GM19193 (cell line): Measurements from ENCODE around the gene ARMCX4.

Experiments
- POLR2A ChIP-seq: IDR thresholded peaks from 4 replicates; pipeline ENCODE4 v1.6.1; 2011; ENCODE audit not compliant: insufficient read depth, insufficient read length; ENCODE audit errors: extremely low read depth

The ARMCX4 gene

DNA sequence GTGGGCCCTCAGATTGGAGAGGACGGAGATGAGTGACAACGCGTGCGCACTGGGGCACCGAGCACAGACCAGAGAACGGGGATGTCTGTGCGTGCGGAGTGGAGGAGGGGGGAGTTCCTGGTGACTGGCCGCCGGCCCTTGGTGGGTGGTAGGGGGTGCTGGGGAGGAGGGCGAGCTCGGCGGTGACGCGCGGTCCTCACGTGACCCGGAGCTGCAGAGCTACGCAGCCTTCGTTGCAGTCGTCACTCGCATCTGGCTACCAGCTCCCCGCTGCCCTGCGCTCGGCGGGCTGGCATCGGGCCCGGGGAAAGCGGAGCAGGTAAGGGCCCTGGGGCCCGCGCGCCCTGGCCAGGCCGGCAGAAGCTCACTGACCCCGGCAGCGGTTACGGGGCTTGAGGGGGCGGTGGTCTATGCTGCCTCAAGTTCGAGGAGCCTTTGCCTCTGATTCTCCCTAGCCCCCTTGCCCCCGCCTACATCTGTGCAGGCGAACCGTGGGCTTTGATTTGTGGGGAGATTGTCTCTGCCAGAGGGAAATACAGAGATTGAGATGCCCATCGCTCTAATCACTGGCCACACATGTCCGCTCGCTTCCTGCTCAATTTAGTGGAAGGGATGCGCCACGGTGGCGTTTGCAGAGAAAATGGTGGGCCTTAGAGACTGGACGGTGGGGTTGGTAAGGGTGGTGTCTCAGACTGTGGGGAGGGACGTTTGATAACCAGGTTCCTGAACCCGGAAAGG lies at the start of gene ARMCX4:
TSS of gene ARMCX4 (plus strand) at position 245 of the 738 bp plus-strand sequence. CDS start 3,134 bp downstream, outside the sequence.
- no peak for TF ChIP-seq POLR2A

DNA sequence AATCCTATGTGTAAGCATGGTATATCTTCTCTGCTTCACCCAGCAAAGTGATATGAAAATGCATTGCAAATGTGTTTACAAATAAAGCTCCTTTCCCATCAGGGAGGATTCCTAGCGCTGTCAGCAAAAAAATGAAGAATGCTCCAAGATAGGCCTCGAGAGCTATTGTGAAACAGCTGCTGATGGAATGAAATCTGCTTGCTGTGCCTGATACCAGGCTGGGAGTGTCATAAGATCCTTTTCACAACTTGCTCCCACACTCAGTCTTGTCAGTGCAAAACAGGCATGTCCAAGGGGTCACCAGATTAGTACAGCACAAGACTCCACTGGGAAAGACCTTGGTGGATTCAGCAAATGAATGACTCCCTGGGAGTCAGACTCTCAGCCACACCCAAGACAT lies 43.2 kb upstream of the ARMCX4 start:
- TF ChIP-seq POLR2A, result no peak

DNA sequence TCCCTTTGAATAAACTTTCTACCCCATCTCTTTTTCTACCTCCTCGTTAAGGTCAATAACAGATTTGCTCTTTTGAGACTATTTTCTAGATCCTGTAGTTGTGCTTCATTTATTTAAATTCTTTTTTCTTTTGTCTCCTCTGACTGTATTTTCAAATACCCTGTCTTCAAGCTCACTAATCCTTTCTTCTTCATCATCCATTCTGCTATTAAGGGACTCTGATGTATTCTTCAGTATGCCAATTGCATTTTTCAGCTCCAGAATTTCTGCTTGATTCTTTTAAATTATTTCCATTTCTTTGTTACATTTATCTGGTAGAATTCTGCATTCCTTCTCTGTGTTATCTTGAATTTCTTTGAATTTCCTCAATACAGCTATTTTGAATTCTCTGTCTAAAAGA lies 36.0 kb upstream of the ARMCX4 start:
- TF ChIP-seq POLR2A, result no peak

DNA sequence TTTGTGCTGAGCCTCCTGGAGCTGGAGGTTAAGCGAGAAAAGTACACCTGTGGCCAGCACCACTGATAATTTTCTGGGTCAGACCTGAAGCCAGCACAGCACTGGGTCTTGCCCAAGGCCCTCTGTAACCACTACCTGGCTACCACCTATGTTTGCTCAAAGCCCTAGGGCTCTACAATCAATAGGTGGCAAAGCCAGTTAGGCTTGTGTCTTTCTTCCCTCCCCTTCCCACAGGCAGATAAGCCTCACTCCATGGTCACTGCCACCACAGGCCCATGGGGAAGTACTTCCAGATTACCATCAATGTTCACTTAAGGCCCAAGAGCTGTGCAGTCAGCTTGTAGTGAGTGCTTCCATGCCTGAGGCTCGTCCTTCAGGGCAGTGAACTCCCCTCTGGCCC lies 35.2 kb upstream of the ARMCX4 start:
- no peak for TF ChIP-seq POLR2A

DNA sequence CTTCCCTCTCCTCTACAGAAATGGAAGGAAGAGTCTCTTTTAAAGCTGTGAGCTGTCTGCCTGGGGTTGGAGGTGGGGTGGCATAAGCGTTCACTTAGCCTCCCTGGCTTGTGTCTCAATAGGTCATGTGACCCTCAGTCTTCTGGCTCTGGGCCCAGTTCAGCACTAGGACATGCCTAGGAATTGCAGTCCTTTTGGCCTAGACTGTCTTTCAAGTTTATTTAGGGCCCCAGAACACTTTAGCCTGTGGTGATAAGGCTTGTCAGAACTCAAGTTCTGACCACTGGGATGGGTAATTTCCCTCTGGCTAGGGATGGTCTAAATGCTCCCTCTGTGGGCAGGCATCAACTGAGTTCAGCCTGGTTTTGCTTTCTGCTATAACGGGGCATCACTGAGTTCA lies 34.3 kb upstream of the ARMCX4 start:
- TF ChIP-seq POLR2A, result no peak

DNA sequence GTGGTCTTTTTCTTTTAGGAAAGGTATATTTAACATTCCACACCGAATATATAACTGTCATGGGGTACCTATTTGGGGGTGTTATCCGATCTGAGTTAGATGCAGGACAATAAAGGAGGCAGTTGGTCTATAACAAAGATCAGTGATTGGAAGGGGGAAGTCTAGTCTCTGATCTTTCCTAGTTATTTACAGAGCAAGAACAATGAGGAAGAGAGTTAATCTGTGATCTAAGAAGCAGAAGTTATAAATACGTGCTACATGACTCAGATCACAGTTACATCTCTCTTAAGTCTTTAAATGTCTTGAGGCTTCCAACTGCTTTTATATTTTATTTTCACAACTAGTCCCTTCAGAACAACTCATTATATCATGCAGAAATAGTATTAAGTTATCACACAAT lies 33.2 kb upstream of the ARMCX4 start:
- no peak for TF ChIP-seq POLR2A

DNA sequence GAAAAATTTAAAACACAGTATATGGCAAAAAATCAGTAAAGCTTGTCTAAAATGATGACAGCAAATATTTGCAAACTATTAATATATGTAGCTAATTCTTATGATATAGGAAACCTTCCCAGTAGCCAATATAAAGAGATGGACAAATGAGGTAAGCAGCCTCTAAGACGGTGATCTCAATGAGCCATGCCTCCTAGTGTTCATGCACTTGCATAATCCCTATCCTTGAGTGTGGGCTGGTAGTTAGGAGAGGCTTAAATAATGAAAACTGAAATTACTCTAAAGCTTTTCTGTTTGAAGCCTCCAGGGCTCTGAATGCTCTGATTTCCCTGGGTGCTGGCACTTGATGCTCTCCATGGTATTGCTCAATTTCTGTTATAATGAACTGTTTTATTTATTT lies 24.6 kb upstream of the ARMCX4 start:
- no peak for TF ChIP-seq POLR2A

DNA sequence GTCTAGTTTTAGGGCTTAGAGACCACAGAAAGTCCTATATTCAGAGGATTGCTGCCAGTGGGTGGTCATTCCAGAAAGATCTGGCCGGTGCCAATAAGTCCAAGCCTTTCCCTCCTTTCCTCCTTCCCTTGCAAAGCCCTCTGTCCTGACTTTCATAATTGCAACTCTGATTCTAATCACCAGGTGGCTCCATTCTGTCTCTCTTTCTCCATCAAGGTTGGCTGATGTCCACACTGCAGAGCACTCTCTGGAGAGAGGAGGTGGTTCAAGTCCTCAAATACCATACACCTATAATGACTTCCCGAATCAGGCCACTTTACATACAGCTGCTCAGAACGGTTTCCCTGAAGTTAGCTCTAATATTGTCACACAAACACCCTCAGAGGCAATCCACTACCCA lies 22.4 kb upstream of the ARMCX4 start:
- TF ChIP-seq POLR2A, result no peak

DNA sequence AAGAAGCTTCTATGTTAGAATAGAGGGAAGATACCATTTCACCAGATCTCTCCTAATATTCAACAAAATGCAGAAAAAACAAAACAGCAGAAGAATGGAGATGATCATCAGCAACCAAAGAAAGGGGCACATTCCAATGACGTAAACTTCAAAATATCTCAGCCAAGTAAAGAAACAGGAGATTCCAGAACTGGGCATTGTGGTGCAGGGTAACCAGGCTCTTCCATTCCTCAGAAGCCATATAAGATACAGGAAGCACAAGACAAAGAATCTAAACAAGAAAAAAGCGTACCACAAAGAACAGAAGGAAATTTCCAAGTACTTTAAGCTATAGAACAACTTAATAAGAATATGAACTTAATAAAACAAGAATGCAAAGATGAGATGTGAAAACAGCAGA lies 6.9 kb upstream of the ARMCX4 start:
- TF ChIP-seq POLR2A, result no peak

DNA sequence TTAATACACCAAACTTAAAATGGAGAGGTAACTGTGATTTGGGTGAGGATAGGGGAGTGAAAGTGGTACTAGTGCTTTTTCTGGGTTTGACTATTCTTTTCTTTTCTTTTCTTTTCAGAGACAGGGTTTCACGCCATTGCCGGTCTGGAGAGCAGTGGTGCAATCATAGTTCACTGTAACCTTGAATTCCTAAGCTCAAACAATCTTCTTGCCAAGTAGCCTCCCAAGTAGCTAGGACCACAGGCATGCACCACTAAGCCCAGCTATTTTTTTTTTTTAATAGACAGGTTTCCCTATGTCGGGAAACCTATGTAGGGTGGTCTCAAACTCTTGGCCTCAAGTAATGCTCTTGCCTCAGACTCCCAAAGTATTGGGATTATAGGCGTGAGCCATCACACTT lies 3.0 kb upstream of the ARMCX4 start:
- TF ChIP-seq POLR2A, result no peak

DNA sequence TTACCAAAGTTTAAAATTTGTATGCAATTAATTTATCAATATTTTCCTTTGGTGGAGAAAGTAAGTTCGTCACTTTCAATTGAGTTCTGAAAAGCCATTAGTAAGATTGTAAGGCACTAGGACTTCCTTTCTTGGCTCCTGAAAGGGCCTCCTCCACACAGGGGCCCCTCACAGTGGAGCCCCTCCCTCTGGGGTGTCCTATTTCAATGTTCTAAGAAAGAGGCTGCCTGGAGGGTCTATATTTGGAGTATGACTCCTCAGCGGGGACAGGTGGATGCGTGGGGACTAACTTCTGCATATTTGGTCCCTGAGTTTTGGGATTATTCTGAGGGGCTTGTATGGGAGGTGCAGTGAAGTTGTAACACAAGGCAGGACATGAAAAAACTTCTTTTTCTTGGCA lies 1.6 kb upstream of the ARMCX4 start:
- TF ChIP-seq POLR2A, result no peak

DNA sequence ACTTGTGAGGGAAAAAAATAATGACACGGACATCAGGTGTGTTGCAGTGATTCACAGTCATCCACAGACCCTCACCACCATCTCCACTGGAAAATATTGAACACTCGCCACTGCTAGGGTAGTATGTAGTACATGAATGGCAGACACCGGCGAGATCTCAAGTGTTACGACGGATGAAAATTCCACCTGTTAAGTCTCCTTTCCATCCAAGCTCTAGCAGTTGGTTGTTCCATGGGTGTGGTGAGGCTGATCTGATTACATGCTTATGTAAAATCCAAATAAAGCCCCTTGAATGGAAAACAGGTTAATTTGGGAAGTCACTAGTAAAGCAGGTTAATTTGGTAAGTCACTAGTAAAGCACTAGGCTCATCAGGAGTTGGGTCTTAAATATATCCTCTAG lies 1.1 kb upstream of the ARMCX4 start:
- TF ChIP-seq POLR2A, result no peak

DNA sequence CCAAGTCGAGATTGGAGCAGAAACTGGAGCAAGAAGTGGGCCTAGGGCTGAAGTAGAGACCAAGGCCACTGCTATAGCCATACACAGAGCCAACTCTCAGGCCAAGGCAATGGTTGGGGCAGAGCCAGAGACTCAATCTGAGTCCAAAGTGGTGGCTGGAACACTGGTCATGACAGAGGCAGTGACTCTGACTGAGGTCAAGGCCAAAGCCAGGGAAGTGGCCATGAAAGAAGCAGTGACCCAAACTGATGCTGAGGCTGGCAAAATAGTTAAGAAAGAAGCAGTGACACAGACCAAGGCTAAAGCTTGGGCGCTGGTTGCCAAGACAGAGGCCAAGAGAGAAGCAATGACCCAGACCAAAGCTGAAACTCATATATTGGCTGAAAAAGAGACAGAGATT lies 3.5 kb downstream of the ARMCX4 start:
- no peak for TF ChIP-seq POLR2A

DNA sequence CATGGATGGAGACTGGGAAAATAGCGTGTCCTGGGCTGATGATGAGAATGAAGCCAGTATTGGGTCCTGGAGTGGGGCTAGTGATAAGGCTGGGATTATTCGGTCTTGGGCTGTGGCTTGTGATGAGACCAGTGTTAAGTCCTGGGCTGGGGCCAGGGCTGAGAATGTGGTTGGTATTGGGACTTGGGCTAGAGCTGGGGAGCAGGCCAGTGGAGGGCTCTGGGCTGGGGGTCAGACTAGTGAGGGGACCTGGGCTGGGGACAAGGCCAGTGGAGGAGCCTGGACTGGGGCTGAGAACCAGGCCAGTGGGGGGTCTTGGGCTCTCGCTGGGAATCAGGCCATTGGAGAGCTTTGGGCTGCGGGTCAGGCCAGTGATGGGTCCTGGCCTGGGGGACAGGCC lies 6.7 kb downstream of the ARMCX4 start:
- TF ChIP-seq POLR2A, result no peak

DNA sequence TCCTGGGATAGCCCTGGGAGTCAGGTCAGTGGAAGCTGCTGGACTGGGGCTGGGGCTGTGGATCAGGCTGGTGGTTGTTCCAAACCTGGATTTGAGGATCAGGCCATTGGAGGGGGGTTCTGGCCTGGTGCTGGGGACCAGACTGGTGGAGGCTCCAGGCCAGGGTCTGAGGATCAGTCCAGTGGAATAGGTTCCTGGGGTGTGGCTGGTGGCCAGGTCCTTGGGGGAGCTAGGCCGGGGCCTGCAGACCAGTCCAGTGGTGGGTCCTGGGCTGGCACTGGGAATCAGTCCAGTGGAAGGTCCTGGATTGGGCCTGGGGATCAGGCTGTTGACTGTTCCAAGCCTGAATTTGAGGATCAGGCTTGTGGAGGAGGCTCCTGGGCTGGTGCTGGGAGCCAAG lies 8.0 kb downstream of the ARMCX4 start:
- no peak for TF ChIP-seq POLR2A

DNA sequence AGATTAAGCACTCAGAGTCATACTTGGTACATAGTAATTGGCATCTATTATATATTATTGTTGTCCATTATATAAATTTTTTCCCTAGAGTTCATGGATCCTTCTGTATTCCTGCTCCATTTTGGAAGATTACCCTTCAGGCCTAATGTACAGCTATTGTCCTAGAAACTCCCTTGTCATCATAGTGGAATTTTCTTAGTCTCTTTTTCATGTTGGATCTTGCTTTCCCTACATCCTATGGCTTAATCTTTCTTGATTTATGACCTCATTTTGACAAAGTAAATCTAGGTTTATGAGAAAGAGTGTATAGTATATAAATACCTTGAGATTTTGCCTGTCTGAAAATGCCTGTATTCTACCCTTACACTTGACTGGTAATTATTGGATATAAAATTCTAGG lies 22.1 kb downstream of the ARMCX4 start:
- TF ChIP-seq POLR2A, result no peak

DNA sequence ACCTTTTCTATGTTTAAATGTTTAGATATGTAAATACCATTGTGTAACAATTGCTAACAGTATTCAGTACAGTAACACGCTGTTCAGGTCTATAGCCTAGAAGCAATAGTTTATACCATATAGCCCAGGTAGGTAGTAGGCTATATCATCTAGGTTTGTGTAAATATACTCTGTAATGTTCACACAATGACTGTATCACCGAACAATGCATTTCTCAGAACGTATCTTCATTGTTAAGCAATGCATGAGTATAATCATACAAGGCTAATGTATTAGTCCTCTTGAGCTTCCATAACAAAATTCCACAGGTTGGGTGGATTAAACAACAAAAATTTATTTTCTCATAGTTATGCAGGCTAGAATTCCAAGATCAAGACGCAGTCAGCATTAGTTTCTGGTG lies 22.7 kb downstream of the ARMCX4 start:
- no peak for TF ChIP-seq POLR2A
